ENCODE data around the gene MTMR1.

The MTMR1 gene

DNA sequence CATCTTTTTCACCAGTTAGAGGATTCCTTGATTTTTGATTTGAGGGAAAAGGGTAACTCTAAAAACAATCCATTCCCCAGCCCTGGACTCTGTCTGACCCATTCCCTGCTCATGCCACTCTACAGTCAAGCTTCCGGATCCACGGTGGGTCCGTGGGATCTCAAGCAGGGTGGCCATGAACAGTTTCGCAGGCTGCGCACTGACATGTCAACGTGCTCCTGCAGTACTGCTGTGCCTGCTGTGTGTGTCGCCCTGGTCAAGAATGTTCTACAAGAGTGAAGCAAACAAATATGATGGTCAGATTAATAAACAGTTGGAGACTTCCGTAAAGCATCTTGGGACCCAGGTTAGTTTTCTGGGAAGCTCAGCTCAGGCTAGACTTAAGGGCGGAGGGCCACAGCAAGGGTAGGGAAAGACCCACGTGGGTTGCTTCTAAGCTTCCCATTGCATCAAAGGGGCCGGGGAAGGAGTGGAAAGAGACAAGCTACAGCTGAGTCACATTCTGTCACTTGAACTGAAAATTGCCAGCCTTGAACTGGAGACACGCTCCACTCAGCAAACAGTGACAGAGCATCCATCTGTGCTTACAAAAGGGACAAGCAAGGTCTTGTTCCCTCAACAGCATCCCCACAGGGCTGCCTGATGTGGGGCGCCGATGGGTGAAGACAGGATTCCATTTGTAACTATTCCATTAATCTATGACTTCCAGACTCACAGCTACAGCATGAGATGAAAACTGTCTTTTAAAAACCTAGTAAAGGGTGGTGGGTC is 81.8 kb downstream of the MTMR1 start:
- no peak overlapping the region for H3K27ac Mint-ChIP-seq
- ATAC-seq: no peak
- H3K4me3 Mint-ChIP-seq: no peak overlapping the region
- H3K36me3 Mint-ChIP-seq: no peaks in the 10 kb centered on the region
- H3K4me1 Mint-ChIP-seq: peaks cover 6% of the 10 kb centered on the region
- DNase-seq (ENCODE audit: low spot score in 2 of 2): no peak
- H3K9me3 Mint-ChIP-seq: no peaks in the 10 kb centered on the region

DNA sequence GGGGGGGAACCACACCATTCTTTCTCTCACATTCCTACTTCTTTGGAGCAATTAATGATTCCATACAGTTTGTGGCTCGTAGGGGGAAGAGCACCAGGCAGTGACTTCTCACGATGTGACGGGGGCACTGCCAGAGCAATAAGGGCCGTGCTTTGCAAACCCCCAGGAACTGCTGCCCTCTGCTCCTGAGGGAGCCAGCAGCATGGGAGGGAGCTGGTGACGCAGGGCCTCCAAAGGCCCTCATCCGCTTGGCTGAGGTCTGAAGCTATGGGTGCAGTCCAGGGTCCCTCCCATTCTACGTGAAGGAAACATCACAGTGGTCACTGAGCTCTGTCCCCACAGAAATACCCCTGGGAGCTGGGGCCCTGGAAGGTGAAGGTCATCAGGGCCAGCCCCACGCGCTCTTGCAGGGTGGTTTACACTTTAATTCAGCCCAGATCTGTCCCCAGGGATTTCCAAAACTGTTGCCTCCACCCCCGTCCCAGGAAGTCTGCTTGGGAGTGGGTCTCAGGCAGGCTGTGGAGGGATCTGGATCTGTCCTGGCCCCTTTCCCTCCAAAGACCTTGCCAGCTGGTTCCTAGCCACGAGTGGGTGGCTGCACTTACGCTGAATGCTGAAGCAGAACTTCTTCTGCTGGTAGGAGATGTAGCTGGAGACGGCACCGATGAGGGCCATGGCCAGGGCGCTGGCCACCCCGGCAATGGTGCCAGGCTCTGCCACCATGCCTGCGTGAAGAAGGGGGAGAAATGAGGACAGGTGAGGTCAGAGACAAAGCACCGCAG is 82.6 kb downstream of the MTMR1 start:
- no peaks in the 10 kb centered on the region for H3K9me3 Mint-ChIP-seq
- peaks cover 6% of the 10 kb centered on the region for H3K4me1 Mint-ChIP-seq
- H3K4me3 Mint-ChIP-seq: no peak overlapping the region
- no peak for DNase-seq (ENCODE audit: low spot score in 2 of 2)
- H3K36me3 Mint-ChIP-seq: no peaks in the 10 kb centered on the region
- no peak overlapping the region for H3K27ac Mint-ChIP-seq
- ATAC-seq: no peak

DNA sequence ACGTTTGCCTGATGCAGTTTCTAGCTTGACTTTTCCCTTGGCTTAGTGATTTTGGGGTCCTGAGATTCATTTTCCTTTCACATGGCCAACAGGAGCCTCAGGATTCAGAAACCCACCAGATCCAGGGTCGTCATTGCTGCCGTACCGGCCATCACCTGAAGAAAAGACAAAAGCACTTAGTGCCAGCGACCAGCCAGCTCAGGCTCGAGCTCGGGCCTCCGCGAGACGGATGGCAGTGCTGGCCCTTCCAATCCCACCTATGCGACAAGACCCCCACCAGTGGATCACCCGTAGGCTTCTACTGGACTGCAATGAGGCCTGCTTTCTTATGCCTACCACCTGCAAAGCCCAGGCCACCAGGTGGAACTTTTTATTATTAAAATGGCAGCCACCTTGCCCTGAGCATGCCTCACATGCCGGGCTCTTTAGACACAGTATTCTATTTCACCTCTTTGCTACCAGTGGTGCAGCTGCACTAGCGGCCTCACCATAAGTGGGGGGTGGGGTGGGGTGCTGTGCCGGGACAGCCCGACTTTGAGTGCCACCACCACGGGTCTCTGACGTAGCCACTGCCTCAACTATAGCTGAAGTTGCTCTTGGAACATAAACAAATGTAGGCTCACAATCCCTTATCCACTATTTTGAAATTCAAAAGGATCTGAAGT is 84.3 kb downstream of the MTMR1 start:
- Mint-ChIP-seq H3K9me3 (no peaks in the 10 kb centered on the region), H3K4me3 (no peak overlapping the region), H3K36me3 (no peaks in the 10 kb centered on the region), H3K27ac (no peak overlapping the region), H3K4me1 (peaks cover under 1% of the 10 kb centered on the region)
- ATAC-seq: no peak
- DNase-seq (ENCODE audit: low spot score in 2 of 2): no peak

DNA sequence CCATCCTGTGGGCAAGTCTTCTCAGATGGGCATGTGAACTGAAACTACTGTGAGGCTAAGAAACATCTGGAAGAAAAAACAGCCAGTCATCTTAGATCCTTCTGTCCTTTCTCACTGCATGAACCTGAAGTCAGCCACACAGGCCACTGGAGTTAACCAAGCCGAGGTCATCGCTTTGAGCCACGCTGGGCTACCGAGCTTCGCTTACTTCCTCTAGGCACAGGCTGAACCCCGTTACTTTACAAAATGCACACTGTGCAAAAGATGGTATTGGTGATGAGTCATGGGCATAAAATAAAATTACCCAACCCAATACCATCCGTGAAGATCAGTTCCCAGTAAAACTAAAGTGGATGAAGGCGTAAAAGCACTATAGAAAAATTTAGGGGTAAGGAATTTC is 86.2 kb downstream of the MTMR1 start:
- DNase-seq (ENCODE audit: low spot score in 2 of 2): no peak
- Mint-ChIP-seq H3K27ac (no peak overlapping the region), H3K9me3 (no peaks in the 10 kb centered on the region), H3K4me1 (no peaks in the 10 kb centered on the region), H3K36me3 (no peaks in the 10 kb centered on the region), H3K4me3 (no peak overlapping the region)
- no peak for ATAC-seq

DNA sequence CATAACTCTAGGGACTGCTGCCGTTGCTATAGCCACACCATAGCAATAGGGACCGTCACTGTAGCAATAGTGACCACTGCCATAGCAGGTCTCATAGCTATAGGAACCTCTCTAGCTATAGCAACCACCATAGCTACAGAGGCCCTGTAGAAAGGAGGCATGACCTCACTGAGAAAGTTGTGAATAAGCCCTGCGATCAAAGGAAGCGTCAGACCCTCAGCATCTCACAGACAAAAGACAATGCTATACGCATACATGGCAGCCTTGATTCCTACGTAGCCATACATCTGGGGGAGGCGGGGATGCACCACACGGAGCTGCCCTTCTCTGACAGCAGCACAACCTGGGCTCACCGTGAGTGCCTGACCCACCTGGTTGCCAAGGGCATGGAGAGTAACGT is 88.5 kb downstream of the MTMR1 start:
- Mint-ChIP-seq H3K36me3 (no peaks in the 10 kb centered on the region), H3K4me3 (no peak overlapping the region), H3K4me1 (no peaks in the 10 kb centered on the region), H3K9me3 (no peaks in the 10 kb centered on the region), H3K27ac (no peak overlapping the region)
- no peak for DNase-seq (ENCODE audit: low spot score in 2 of 2)
- no peak for ATAC-seq

DNA sequence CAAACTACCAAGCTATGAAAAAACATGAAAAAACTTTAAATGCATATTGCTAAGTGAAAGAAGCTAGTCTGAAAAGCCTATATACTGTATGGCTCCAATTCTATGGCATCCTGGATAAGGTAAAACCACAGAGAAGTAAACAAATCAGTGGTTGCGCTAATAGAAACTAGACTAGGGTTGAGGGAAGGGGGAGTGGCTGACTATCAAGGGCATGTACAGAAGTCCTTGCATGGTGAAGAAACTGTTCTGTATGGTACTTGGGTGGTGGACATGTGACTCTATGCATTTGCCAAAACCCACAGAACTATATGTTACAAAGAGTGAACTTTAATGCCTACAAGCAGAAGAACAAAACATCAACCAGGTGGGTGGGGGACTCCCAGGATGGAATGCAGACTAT is 96.8 kb downstream of the MTMR1 start:
- H3K4me1 Mint-ChIP-seq: no peaks in the 10 kb centered on the region
- H3K4me3 Mint-ChIP-seq: no peak overlapping the region
- no peak overlapping the region for H3K27ac Mint-ChIP-seq
- H3K36me3 Mint-ChIP-seq: peaks cover 3% of the 10 kb centered on the region
- no peaks in the 10 kb centered on the region for H3K9me3 Mint-ChIP-seq
- ATAC-seq: no peak
- no peak for DNase-seq (ENCODE audit: low spot score in 2 of 2)

DNA sequence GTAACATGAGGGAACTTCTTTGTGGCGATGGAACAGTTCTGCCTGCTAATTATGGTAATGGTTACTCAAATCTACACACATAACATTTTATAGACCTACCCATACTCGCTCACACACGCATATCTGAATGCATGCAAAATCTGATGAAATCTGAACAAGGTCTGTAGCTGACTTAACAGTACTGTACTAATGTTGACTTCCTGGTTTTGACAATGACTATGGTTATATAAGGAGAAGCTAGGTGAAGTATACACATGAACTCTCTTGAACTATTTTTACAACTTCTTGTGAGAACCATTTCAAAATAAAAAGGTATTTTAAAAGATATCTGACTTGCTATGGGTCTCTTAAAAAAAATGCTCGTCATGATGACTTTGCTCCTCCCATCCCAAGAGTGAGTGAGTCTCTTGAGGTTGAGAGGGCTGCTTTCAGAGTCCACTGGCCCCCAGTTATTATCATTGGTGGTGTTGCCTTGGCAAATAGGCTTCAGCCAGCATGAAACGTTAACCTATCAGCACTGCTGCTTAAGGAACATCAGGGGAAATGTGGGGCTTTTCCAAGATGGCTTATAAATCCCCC is 99.8 kb downstream of the MTMR1 start:
- DNase-seq (ENCODE audit: low spot score in 2 of 2): no peak
- Mint-ChIP-seq H3K4me1 (no peaks in the 10 kb centered on the region), H3K36me3 (peaks cover 9% of the 10 kb centered on the region), H3K27ac (no peak overlapping the region), H3K9me3 (no peaks in the 10 kb centered on the region), H3K4me3 (no peak overlapping the region)
- ATAC-seq: no peak

DNA sequence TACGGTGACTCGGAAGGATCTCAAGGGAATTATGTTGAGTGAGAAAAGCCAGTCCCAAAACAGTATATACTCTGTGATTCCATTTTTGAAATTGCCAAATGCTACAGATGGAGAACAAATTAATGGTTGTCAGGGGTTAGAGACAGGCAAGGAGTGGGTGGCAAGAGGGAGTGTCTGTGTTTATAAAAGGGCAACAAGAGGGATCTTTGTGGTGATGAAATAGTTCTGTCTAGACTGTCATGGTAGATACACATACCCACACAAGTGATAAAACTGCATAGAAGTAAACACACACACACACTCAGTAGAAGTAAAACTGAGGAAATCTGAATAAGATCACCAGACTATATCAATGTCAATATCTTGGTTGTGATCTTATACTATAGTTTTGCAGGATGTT is 112.5 kb downstream of the MTMR1 start:
- Mint-ChIP-seq H3K4me3 (no peak overlapping the region), H3K9me3 (no peaks in the 10 kb centered on the region), H3K36me3 (peaks cover 5% of the 10 kb centered on the region), H3K4me1 (peaks cover 12% of the 10 kb centered on the region), H3K27ac (no peak overlapping the region)
- no peak for DNase-seq (ENCODE audit: low spot score in 2 of 2)
- ATAC-seq: no peak

DNA sequence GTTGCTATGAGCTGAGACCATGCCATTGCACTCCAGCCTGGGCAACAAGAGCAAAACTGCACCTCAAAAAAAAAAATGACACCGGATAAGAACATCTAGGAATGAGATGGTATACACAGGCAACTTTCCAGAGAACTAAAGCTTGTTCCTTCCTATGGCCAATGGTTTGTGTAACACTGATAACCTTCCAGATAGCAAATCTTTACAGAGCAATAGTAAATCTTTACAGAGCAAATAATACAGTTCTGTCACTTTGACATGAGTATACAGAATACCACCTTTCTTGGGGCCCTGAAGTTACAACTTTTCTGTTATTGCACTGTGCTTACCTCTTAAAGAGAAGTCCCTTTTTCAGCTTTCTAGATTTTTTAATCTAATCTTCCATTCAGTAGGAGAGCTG is 113.6 kb downstream of the MTMR1 start:
- DNase-seq (ENCODE audit: low spot score in 2 of 2) (no peak), ATAC-seq (no peak)
- Mint-ChIP-seq H3K4me3 (no peak overlapping the region), H3K36me3 (peaks cover 5% of the 10 kb centered on the region), H3K27ac (no peak overlapping the region), H3K4me1 (peaks cover 12% of the 10 kb centered on the region), H3K9me3 (no peaks in the 10 kb centered on the region)

DNA sequence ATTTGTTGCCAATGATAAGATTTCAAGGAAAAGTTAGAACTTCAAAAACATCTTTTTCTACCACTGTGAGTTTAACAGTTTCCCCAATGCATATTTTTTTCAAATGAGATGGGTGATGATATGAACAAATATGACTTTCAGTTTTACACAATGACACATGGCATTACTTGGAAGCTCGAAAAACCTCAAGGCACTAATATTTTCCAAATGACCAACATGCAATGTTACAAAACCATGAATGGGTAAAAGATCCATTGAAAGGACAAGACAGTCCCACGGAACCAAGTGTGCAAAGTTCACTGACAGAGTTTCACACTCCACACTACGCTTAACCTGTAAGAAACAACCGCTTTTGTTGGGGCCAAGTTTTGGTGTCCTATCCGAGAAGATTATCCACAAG is 120.7 kb downstream of the MTMR1 start:
- no peaks in the 10 kb centered on the region for H3K36me3 Mint-ChIP-seq
- DNase-seq (ENCODE audit: low spot score in 2 of 2) (no peak), ATAC-seq (peak; percentile 59)
- no peak overlapping the region for H3K4me3 Mint-ChIP-seq
- H3K4me1 Mint-ChIP-seq: peaks cover 7% of the 10 kb centered on the region
- H3K9me3 Mint-ChIP-seq: no peaks in the 10 kb centered on the region
- H3K27ac Mint-ChIP-seq: peak overlapping the region; percentile 58
